Epithelial cell of prostate (primary cell): ENCODE measurements around the gene CLEC6A.
"Not testable (repeated sequence)": the region's sequence is repeated elsewhere in the genome, so short reads cannot be mapped to it uniquely, and the experiment has no call there.

Experiments used
- DNase-seq: peaks from one replicate; pipeline ENCODE4 v3.0.0-alpha.2; 2011; ENCODE audit warnings: low read depth, low spot score
- H3K27ac ChIP-seq: fragments of 450-650 bp; 2 replicates; pipeline ENCODE4 v1.5.1; 2017; ENCODE audit warnings: mild to moderate bottlenecking

Gene CLEC6A

GRCh38 chr12:8455727-8456360, at the start of gene CLEC6A:
CLEC6A (plus strand) TSS chr12:8455962; CDS start chr12:8456112, 150 bp downstream.
- H3K27ac ChIP-seq = no peak within 1 kb of the TSS
- DNase-seq = no peak

DNA sequence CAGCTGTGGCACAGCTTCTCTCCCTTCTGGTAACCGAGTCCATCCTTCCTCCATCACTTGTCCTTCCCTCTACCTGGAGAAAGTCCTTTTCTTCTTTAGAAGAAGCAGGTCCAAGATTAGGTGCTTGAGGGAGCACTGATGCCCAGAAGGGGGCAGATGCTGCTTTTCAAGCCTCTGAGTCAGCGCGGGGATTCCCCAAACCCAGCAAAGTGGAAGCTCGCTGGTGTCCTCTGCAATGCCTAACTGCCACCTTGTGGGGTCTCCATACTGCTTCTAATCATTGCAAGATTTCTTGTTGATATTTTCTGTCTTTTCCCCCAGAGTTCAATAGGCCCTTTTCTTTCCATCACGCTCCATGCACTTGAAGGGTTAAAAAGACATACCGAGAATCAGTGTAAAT, 36.2 kb upstream of the CLEC6A start:
- DNase-seq, H3K27ac ChIP-seq: not testable (repeated sequence)

- H3K27ac ChIP-seq = no peak overlapping the region
- DNase-seq = no peak
These were observed 35.3 kb upstream of the CLEC6A start for GRCh38 chr12:8420506-8420905.

GRCh38 chr12:8444536-8445278, 11.1 kb upstream of the CLEC6A start:
- not testable (repeated sequence) for H3K27ac ChIP-seq, DNase-seq

GRCh38 chr12:8445731-8446130, 10.0 kb upstream of the CLEC6A start:
- H3K27ac ChIP-seq = no peak overlapping the region
- DNase-seq = no peak

GRCh38 chr12:8446642-8447547, 8.9 kb upstream of the CLEC6A start:
- no peak for DNase-seq
- H3K27ac ChIP-seq = no peak overlapping the region

GRCh38 chr12:8449355-8449859, 6.4 kb upstream of the CLEC6A start:
- no peak for DNase-seq
- H3K27ac ChIP-seq = no peak overlapping the region

DNA sequence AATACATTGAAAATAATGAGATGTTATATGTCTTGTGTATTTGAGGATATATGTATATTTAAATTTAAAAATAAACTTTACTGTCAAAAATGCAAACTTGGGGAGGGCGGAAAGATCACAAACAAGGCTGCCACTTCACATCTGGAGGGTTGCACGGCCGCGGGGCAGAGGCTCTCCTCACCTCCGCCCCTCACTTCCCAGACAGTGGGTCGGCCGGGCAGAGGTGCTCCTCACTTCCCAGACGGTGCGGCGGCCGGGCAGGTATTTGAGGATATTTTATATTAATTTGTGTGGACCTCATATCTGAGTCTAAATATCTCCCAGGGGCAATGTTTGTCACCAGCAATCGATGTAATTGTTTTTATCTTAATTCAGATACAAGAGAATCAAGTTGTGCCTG, 3.7 kb upstream of the CLEC6A start:
- DNase-seq = no peak
- H3K27ac ChIP-seq = no peak overlapping the region

- no peak for DNase-seq
These were observed 2.7 kb upstream of the CLEC6A start for GRCh38 chr12:8453021-8453513.

GRCh38 chr12:8453796-8454195, 2.0 kb upstream of the CLEC6A start:
- H3K27ac ChIP-seq = no peak overlapping the region
- DNase-seq = no peak

More at GRCh38 chr12:8453021-8453513, 2.7 kb upstream of the CLEC6A start:
- H3K27ac ChIP-seq = no peak overlapping the region

DNA sequence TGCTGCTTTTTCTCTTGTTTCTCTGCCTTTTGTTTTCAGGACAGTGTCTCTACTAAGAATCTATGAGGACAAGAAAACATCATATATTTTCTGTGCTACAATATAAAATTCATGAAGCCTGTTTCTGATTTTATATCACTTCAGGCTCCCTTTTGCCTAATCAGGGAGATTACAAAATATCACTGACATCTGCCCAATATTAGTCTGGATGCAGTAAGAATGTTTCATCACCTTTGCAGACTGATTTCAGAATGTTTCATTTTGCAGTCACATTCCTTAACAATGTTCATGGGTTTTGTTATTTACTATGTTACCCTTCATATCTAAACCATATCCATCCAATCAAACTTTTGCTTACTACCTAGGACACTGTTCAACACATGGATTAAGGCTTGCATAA, 491 bp upstream of the CLEC6A start:
- DNase-seq = no peak
- H3K27ac ChIP-seq = no peak overlapping the region

- H3K27ac ChIP-seq = no peak overlapping the region
- DNase-seq = no peak
These were observed 5.7 kb downstream of the CLEC6A start for GRCh38 chr12:8461426-8461825.

DNA sequence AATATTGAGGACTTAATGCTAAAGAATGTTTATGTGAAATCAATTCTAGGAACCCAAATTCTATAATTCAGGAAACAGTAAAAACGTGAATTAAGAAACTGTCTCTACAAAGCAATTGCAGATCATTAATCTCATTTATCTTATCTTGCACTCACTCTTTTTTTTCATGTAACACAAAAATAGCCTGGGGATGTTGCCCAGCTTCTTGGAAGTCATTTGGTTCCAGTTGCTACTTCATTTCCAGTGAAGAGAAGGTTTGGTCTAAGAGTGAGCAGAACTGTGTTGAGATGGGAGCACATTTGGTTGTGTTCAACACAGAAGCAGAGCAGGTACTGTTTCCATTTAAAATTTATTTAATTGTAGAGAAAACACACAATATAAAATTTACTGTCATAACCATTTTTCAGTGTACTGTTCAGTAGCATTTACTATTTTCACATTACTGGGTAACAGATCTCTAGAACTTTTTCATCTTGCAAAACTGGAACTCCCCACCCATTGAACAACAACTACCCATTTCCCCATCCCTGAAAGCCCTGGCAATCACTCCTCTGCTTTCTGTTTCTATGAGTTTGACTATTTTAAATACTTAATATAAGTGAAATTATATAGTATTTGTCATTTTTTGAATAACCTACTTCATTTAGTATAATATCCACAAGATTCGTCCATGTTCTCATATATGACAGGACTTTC, 9.7 kb downstream of the CLEC6A start:
- DNase-seq = no peak
- H3K27ac ChIP-seq = no peak overlapping the region

DNA sequence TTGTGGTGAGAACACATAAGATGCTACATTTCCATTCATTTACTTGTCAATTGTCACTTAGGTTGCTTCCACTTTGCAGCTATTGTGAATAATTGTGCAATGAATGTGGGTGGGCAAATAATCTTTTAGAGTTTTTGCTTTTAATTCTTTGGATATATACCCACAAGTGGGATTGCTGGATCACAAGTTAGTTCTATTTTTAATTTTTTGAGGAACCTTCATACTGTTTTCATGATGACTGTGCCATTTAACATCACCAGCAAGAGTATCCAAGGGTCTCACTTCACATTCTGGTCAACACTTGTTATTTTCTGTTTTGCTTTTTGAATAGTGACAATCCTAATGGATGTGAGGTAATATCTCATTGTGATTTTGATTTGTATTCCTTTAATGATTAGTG, 10.5 kb downstream of the CLEC6A start:
- DNase-seq = no peak
- H3K27ac ChIP-seq = no peak overlapping the region

- DNase-seq = no peak
- no peak overlapping the region for H3K27ac ChIP-seq
These were observed 15.3 kb downstream of the CLEC6A start for GRCh38 chr12:8471090-8471489.

GRCh38 chr12:8475508-8476203, 19.9 kb downstream of the CLEC6A start:
- DNase-seq = no peak
- no peak overlapping the region for H3K27ac ChIP-seq

DNA sequence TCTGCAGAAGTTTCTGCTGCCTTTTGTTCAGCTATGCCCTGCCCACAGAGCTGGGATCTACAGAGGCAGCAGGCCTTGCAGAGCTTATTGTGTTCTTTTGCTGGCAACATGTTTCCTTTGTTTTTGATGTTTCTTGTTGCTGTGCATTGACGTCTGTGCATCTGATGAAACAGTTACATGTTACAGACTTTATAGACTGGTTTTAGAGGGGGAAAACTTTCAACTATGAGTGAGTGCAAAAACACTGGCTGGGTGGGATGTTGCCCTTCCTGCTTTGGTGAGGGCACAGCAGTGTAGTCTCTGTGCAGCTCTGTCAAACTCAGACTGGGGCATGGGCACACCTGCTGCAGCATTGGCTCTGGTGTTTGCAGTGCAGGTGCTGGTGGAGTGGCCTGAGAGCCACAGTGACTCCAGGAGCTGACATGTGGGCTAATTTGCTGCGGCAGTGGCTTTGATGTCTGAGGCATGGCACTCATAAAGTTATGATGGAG, 26.9 kb downstream of the CLEC6A start:
- no peak overlapping the region for H3K27ac ChIP-seq
- no peak for DNase-seq

DNA sequence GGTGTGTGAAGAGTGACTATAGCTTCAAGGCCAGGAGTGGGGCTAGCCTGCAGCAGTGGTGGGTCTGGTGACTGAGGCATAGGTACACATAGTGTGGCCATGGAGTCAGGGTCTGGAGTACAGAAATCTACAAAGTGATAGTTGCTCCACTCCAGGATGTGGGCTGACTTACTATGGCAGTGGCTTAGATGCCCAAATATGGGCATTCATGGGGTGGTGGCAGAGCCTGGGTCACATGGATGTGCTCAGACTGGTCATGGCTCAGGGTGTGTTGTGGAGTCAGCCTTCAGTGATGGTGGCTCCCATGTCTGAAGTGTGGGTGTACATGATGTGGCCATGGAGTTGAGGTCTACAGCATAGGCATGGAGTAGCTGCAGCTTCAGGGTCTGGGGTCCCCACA, 27.3 kb downstream of the CLEC6A start:
- DNase-seq = no peak
- H3K27ac ChIP-seq = no peak overlapping the region
